Glutamatergic neuron (in vitro differentiated cells): Measurements from ENCODE around the gene SPTSSB. TPM values are rescaled to one million over a fixed set of nuclear protein-coding genes. Genes with fewer than 3 reads are reported as not detected.

ENCODE experiments used
- DNase-seq: peaks from one replicate; pipeline ENCODE4 v3.0.0; 2022
- H3K27ac Mint-ChIP-seq: one replicate; pipeline ENCODE4 v1.8.0; 2020; ENCODE audit warnings: mild to moderate bottlenecking, mixed read lengths, inconsistent platforms; ENCODE audit not compliant: unreplicated experiment
- H3K27me3 Mint-ChIP-seq: one replicate; pipeline ENCODE4 v1.8.0; 2020; ENCODE audit warnings: mild to moderate bottlenecking, moderate library complexity, mixed read lengths, inconsistent platforms; ENCODE audit not compliant: unreplicated experiment
- H3K36me3 Mint-ChIP-seq: one replicate; pipeline ENCODE4 v1.8.0; 2020; ENCODE audit warnings: mild to moderate bottlenecking, mixed read lengths, inconsistent platforms; ENCODE audit not compliant: unreplicated experiment
- H3K4me1 Mint-ChIP-seq: one replicate; pipeline ENCODE4 v1.8.0; 2020; ENCODE audit warnings: mild to moderate bottlenecking, low read depth, mixed read lengths, inconsistent platforms; ENCODE audit not compliant: unreplicated experiment
- H3K4me3 Mint-ChIP-seq: one replicate; pipeline ENCODE4 v1.8.0; 2020; ENCODE audit warnings: mild to moderate bottlenecking, mixed read lengths, inconsistent platforms; ENCODE audit not compliant: unreplicated experiment
- H3K9me3 Mint-ChIP-seq: one replicate; pipeline ENCODE4 v1.8.0; 2020; ENCODE audit warnings: mild to moderate bottlenecking, moderate library complexity, mixed read lengths, inconsistent platforms; ENCODE audit not compliant: unreplicated experiment
- CTCF ChIP-seq: fragments of 200-600 bp; sonication (generic); IDR thresholded peaks from one replicate; pipeline ENCODE4 v1.5.0; 2021; ENCODE audit not compliant: partially characterized antibody, unreplicated experiment
- total RNA-seq: library from RNA; stranded (reverse); fragmentation: NEBNext Ultra II Directional; extraction: Animal tissue kit (Norgen Biotek cat#: 25700); gene quantifications from one replicate; pipeline ENCODE4 v1.2.1, GENCODE V29; 2021; ENCODE audit not compliant: unreplicated experiment

The SPTSSB gene
- total RNA-seq, 1 donor from 2014 or later = 1.9 TPM

GRCh38 chr3:161414907-161415306 lies 43.6 kb upstream of the SPTSSB start:
- no peak for TF ChIP-seq CTCF
- no peaks in the 10 kb centered on the region for H3K27me3 Mint-ChIP-seq
- H3K27ac Mint-ChIP-seq = no peak overlapping the region
- no peak overlapping the region for H3K4me3 Mint-ChIP-seq
- DNase-seq = no peak
- H3K9me3 Mint-ChIP-seq = no peaks in the 10 kb centered on the region
- H3K4me1 Mint-ChIP-seq = peaks cover 1% of the 10 kb centered on the region
- no peaks in the 10 kb centered on the region for H3K36me3 Mint-ChIP-seq

- Mint-ChIP-seq H3K36me3 (no peaks in the 10 kb centered on the region), H3K27ac (no peak overlapping the region), H3K4me3 (no peak overlapping the region), H3K27me3 (no peaks in the 10 kb centered on the region), H3K9me3 (no peaks in the 10 kb centered on the region), H3K4me1 (peaks cover 1% of the 10 kb centered on the region)
- no peak for TF ChIP-seq CTCF
- DNase-seq = no peak
Observed at GRCh38 chr3:161413855-161414210, 42.5 kb upstream of the SPTSSB start.

- no peaks in the 10 kb centered on the region for H3K9me3 Mint-ChIP-seq
- H3K4me3 Mint-ChIP-seq = no peak overlapping the region
- H3K27me3 Mint-ChIP-seq = no peaks in the 10 kb centered on the region
- DNase-seq = no peak
- no peak for TF ChIP-seq CTCF
- no peak overlapping the region for H3K27ac Mint-ChIP-seq
- no peaks in the 10 kb centered on the region for H3K36me3 Mint-ChIP-seq
- H3K4me1 Mint-ChIP-seq = peaks cover 1% of the 10 kb centered on the region
Observed at GRCh38 chr3:161413127-161413854, 42.0 kb upstream of the SPTSSB start.

- no peak overlapping the region for H3K4me3 Mint-ChIP-seq
- peaks cover 1% of the 10 kb centered on the region for H3K4me1 Mint-ChIP-seq
- H3K27ac Mint-ChIP-seq = no peak overlapping the region
- no peaks in the 10 kb centered on the region for H3K36me3 Mint-ChIP-seq
- no peaks in the 10 kb centered on the region for H3K27me3 Mint-ChIP-seq
- no peaks in the 10 kb centered on the region for H3K9me3 Mint-ChIP-seq
- no peak for TF ChIP-seq CTCF
- DNase-seq = no peak
Observed at GRCh38 chr3:161412123-161412522, 40.8 kb upstream of the SPTSSB start.

- no peak overlapping the region for H3K27ac Mint-ChIP-seq
- DNase-seq = no peak
- no peaks in the 10 kb centered on the region for H3K9me3 Mint-ChIP-seq
- H3K4me1 Mint-ChIP-seq = peaks cover 1% of the 10 kb centered on the region
- no peaks in the 10 kb centered on the region for H3K27me3 Mint-ChIP-seq
- no peak overlapping the region for H3K4me3 Mint-ChIP-seq
- H3K36me3 Mint-ChIP-seq = no peaks in the 10 kb centered on the region
- TF ChIP-seq CTCF = no peak
Observed at GRCh38 chr3:161409858-161410257, 38.5 kb upstream of the SPTSSB start.
